GM21529 (cell line): ENCODE results near the gene AFAP1L2.
"Not testable (repeated sequence)": the region's sequence is repeated elsewhere in the genome, so short reads cannot be mapped to it uniquely, and the experiment has no call there.

Experiments used
- ATAC-seq: cut with Tn5 transposase; IDR thresholded peaks from one replicate; pipeline ENCODE4 v1.9.1; 2021; ENCODE audit not compliant: unreplicated experiment

AFAP1L2 gene

DNA sequence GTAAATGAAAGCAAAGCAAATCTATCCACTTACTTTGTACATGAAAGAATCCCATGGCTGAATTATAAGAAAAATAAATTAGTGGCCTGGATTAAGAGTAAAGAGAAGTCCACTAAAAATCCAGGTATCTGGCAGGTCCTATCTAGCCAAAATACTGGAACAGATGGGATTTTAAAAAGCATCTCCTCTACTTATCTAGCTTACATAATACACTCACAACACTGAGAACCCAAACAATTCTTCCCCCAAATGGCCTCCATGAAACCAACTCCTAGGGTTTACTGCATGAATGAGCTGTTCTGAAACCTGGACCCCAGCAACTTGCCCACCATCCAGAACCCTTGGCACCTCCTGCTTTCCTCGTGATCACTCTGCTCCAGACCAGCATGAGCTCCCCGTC is 61.3 kb downstream of the AFAP1L2 start:
- no peak for ATAC-seq

DNA sequence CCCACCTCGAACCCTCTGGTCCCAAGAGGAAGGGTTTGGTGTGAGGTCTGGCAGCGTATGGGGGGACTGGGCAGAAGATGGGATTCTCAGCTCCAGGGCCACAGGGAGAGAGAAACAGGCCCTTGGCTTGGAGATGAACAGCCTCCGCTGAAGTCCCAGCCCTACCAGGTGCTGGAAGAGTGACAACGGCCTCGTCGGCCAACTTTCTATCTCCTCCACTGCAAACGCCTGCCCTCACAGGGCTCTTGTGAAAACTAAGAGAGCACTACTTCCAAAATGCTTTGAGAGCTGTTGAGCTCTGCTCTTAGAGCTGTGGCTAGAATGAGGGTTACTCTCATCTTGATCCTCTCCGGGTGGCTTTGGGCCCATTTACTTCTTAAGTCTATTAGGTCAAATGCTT is 63.5 kb downstream of the AFAP1L2 start:
- ATAC-seq: no peak

DNA sequence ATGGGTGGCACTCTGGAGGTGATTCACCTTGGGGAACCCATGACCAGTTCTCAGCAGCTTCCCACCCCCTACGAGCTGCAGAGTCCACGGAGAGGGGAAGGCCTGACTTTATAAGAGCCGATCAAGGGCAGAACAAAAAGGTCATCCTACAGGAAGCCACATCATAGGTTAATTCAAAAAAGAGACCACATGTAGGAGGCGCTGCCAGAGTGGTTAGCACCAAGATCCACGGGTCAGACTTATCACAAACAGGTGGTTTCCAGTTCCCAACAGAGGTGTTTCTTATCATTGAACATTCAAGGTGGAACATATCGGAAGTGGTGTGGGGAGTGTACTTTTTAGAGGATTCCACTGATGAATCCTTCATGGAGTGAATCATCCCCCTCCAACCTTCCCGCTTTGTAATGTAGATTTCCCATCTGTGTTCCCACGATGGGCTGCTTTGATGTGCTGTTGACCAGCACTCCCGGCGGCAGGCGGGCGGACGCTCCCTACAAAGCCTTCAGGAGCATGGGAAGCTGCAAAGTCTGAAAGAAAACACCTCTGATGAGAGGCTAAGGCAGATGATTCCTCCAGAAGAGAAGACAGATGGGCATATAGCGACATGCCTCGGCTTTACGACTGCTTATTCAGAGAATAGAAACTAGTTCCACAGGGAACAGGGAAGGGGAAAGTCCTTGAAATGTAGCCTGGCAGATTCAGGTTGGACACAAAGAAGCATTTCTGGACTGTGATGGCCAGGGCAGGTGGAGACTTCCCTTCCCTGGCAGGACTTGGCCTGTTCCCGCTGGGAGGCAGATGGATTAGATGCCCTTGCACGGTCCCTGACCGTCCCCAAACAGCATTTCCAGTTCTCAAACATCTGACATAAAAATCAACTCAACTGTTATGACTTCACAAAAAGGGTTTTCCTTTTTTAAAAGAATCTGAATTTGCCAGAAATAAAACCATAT is 66.5 kb downstream of the AFAP1L2 start:
- ATAC-seq: no peak

DNA sequence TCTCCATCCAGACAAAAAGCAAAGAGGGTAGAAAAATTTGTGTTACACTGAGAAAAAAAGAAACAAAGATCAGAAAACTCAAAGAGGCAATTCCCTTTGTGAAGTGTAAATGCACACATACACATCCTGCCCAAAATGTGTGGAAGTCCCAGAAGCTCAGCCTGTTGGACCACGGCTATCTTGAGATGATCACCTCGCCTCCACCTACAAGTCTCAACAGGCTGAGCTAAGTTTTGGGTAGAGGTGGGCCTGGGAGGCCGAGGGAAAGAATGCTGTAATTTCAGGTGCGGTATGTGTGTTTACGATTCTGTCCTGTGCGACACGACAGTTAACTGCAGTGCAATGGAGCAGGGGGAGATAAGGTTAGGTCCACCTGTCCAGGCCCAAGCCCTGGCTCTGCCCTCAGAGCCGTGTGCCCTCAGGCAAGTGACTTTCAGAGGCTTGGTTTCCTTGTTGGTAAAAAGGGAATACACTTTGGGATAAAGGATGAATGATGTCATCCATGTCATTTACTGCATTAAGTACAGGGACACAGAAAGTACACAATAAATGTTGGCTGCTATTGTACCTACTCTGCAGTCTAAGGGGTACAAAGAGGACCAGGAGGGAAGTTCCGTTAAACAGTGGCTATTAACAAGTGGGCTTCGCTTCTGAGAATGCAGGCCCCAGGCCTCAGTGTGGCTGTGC is 67.3 kb downstream of the AFAP1L2 start:
- no peak for ATAC-seq

DNA sequence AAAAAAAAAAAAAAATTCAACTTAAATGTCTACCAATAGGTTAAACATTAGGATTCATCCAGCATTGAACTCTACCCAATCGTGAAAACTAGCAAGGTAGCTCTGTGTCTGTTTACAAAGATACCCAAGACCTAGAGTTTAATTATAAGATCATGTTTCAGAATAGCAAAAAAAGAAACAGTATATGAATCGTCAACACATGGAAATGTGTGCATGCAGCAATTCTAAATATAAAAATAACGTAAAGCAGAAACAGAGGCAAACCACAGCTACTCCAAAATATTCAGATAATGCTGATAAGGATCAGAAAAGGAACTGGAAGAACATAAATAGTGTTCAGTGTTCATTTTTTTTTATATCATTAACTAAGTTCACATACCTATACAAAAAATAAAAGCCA is 68.7 kb downstream of the AFAP1L2 start:
- ATAC-seq: no peak

DNA sequence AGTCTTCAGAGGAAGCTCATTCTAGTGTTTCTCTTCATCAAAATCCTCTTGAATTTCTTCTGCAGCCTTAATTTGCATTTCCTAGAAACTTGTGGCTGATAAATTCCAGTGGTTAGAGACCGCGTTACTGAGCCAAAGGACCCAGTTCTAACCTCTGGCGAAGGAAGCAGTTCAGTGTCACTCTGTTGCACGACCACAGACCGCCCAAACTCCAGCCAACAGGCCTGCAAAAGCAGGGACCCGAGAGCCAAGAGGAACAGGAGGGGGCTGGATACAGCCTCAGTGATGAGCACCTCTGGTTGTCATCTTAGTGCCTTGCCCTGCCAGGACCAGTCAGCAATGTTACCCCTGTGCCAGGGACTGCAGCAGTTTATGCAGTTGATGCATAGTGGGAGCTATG is 70.0 kb downstream of the AFAP1L2 start:
- ATAC-seq: no peak

DNA sequence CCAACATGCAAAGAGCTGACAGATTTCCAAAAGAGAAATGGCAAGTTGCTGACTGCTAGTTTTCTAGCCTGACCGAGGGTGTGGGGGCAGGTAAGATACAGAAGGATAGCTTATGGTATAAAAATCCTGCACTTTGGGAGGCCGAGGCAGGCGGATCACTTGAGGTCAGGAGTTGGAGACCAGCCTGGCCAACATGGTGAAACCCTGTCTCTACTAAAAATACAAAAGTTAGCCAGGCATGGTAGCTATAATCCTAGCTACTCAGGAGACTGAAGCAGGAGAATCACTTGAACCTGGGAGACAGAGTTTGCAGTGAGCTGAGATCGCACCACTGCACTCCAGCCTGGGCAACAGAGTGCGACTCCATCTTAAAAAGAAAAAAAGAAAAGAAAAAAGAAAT is 70.9 kb downstream of the AFAP1L2 start:
- not testable (repeated sequence) for ATAC-seq

DNA sequence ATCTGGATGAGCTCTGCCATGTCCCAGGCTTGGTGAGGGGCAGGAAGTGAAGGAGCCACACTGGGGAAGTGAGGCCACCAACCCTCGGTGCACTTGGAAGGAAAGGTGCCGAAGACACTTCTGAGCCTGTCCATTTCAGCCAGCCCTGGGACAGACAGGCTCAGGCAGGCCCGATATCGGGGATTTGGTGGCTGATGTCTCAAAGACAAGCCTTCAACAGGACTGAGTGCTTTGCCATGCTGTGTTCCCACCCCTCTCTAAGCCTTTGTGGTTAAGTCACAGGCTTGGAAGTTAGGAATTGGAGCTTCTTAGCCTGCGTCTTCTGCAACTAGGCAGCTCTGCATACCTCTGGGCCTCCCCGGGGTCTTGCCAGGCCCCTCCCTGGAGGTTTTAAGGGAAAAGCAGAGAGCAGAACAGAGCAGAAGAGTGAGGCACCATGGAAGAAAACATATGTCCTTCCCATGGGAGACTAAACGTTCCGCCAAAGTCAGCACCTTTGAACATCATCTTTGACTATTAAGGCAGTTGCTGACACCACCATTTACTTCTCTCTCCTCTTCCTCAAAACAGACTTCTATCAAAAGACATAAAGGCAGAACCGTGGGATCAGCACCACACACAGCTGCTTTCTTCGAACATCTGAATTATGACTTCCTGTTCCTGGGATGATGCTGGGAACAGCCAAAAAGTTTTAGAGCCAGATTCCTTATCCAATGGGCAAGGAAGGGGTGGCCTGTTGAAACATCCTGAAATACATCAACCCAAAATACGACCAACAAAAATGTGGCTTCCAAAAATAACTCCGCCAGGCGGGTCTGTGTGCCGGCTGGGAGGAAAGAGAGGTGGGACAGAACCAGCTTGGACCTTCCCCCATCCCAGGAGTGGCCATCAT is 71.8 kb downstream of the AFAP1L2 start:
- no peak for ATAC-seq

DNA sequence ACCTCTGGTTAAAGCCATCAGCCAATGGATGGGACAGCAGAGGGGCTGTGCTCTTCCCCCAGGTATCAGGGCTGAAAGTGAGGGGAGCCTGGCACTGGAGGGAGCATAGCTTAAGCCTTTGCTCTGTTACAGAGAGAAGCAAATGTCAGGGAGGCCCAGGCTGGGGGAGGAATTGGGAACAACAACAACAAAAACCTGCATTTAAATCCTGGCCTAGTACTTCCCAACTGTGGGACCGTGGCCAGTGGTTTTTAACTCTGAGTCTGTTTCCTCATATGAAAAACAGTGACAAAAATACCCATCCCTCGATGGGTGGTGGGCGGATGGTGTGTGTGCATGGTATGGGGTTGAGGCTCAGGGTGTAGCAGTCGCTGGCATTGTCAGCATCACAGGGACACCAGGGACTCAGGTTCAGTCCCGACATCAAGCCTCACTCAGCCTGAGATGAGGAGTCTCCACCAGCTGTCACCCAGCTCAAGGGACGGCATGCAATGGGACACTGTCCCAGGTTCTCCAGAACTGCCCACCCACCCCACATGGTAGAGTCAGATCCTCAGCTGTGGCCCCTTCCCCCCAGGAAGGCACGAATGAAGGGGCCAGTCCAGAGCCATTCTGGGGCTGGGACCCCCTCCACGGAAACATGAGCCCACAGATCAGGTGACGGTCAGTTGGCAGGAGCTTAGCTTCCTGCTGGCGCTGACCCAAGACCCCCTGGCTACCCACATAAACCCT is 74.5 kb downstream of the AFAP1L2 start:
- no peak for ATAC-seq

DNA sequence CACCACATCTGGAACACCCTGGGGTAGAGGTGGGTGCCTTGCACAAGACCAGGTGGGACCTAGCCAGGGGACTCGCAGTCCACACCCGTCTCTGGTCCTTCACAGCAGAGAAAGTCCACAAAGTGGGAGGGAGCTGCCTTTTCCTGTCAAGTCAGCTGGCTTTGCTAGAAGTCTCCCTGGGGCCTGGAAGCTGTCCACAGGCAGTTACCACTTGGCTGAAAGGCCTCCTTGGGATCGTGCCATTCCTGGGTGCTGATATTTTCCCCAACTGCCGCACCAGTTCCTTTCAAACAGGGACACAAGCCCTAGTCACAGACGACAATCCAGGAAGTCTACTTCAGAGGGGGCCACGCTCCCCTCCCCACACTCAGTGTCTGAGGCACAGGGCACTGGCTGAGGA is 75.4 kb downstream of the AFAP1L2 start:
- ATAC-seq: no peak

DNA sequence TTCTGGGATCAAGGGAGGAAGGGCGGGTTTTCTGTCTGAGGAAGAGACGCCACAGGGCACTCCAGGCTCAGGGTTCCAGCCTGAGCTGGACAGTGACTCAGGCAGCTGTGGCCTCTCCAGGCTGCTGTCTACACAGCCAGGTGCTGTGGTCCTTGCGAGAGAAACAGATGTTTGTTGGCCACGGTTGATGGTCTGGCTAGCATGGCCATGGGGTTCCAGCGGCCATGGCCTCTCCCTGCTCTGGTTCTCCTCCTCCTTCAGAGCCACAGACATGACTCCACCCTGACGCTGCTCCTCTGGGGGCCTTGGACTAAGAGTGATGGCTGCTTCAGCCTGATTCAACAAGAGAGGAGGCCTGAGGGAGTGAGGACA is 75.9 kb downstream of the AFAP1L2 start:
- no peak for ATAC-seq

DNA sequence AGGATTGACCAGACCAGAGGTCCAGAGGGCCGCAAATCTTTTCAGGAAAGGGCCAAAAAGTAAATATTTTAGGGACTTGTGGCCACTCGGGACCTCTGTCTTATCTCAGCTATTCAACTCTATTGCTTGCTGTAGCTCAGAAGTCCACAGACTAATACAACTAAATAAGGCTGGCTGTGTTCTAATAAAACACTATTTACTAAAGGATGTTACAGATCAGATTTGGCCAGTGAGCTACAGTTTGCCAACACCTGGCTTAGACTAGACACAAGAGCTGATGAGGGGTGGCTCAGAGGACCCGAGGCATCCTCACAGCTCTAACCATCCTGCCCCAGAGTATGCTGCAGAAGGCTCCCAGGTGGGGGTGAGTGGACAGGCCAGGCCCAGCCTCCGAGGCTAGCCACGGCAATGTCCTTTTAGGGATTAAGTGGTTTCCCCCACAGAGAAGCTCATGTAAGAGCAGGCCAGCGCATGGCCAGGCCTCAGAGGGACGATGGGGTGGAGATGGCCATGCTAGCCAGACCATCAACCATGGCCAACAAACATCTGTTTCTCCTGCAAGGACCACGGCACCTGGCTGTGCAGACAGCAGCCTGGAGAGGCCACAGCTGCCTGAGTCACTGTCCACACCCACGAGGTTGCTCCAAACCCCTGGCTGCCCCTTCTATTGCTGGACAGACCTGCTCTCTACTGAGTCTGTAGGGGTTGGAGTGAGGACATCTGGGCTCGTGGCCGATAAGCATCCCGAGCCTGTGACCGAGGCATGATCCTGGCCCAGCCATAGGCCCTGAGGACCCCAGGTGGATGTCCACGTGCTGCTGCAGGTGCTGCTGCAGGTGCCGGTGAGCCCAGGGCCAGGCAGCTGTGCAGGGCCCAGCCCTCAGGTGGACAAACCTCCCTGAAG is 76.5 kb downstream of the AFAP1L2 start:
- ATAC-seq: no peak

DNA sequence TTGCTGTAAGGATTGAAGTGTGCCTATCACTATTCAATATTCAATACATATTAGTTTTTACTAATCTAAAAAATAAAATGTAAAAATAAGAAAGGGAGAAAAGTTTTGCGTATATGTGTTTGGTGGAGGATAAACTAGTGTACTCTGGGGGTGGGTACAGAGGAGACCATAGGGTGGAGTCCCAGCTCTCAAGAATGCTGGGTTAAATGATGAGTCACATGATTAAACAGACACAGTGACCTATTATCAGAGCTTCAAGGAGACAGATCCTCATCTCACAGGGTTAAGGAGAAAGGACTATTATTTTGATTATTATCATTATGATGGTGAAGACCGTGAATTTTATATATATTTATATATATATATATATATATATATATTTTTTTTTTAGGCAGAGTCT is 77.5 kb downstream of the AFAP1L2 start:
- no peak for ATAC-seq

DNA sequence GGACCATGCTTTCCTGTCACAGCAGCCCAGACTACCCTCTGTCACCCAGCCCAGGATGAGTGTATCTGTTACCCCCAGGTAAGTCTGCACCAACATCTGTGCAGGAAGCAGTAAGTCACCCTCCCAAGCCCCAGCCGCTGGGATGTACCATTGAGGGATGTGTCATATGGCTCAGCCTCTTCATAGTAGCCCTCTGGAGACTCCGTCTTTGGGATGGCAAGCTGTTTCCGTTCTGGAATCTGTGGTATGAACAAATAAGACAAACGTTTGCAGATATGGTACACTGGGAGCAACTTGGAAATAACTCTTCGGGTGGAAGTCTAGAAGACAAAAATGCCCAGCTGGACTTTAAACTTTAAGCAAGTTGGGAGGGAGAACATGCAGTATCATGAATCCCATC is 81.3 kb downstream of the AFAP1L2 start:
- no peak for ATAC-seq

DNA sequence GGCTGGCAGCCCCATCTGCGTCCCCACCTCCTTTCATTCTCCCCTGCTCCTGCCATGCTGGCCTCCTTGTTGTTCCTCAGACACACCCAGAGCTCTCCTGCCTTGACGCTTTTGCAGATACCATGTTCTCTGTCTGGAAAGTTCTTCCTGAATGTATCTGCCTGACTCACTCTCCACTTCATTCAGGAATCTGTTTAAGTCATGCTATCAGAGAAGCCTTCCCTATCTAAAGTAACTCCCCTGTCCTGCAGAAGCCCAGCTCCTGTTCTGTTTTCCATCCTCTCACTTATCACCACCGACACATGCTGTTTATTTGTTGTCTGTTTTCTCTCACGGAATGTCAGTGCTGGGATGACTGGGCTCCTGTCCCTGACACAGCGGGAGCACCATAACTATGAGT is 82.0 kb downstream of the AFAP1L2 start:
- ATAC-seq: no peak

DNA sequence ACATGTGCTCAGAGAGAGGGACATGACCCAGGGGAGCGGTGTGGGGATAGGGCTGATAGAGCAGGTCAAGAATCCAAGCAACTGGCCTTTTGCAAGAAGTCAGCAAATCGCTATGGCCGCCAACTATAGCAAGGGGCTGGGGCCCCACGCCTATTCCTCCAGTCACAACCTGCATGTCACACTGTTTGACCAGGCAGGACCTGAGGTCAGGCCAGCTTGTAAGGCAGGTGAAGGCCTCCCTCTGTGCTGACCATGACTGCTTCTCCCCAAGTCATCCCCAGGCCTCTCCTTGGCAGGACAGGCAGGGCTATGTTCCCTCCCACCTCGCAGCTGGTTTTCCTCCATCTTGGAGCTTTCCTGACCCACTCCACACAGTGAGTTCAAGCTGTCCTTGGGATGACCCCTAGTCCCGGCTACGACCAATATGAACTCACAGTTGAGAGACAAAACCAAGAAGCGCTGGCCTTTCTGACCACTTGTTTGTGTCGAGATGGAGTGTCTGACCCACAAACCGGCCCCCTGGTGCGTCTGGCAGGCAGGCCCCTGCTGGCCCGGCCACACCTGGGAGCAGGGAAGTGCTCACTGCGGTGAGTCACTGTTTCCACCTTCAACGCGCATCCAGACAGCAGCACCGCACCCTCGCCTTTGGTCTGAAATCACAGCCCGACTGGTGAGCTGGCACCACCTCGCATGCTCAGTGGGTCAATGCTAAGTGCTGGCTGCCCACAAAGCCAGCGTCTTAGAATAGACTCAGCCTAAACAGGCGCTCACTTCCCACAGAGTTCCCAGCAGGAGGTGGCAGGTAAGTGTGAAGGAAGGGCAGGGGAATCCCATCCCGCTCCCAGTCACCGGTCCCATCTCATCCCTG is 83.8 kb downstream of the AFAP1L2 start:
- no peak for ATAC-seq

DNA sequence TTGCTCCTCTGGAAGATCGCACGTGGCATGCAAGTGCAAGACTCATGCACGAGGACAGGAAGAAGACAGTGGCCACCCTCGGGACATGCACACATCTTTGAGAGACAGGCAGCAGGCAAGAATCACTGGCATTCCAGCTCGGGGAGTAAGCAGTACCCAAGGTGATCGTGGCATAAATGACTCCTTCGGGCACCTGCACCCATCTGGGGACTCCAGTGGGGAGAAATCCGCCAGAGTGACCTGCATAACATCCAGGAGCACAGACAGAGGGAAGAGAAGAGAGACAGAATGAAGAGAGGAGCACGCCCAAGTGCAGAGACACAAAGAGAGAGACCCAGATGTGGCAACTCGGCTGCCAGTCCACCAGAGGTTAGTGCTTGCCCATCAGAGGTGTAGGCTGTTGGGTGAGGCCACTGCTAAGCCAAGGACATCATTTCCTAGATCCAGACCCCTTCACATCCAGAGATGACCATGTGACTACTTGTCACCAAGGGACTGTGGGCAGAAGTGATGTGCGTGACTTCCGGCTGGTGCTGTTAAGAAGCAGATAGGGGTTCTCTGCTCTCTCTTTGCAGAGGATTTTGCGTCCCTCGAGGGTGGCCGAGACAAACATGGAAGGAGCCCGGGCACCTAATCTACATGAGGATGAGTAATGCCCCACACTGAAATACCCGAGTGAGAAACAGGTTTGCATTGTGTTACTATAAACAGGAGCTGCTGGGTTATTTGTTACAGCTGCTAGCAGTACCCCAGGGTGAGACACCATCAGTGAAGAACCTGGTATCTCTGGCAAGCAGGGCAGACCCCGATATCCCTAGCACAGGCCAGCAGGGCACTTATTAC is 84.7 kb downstream of the AFAP1L2 start:
- ATAC-seq: no peak

DNA sequence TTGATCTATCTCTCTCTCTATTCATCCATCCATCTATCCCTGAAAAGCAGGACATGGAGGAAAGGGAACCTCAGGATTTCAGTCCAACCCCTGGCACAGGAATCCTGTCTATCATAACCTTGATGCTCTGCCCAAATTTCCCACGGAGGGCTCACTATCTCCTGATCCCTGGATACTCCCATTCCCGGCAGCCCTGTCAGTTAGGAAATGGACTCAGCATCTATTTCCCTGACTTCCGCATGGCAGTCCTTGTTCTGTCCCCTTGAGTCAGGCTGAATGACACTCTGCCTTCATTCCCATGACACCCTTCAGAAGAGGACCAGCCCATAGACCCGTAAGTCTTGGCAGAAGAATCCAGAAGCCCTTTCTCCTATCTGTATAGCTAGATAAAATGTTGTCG is 87.6 kb downstream of the AFAP1L2 start:
- no peak for ATAC-seq
